ENCODE results near the gene WDFY2. TPM values are rescaled to one million over a fixed set of nuclear protein-coding genes. Genes with fewer than 3 reads are reported as not detected.

Gene WDFY2
- total RNA-seq, 1 experiment from 2014 or later: 25.7 TPM

- CTCF ChIA-PET: no interaction called here
- no peaks in the 10 kb centered on the region for H3K27me3 Mint-ChIP-seq (ENCODE audit: low read depth)
- no peaks in the 10 kb centered on the region; the same call in 1 of the 2 replicates for H3K9me3 Mint-ChIP-seq
- H3K27ac Mint-ChIP-seq: no peak overlapping the region
- DNase-seq (ENCODE audit: low spot score) (no peak), ATAC-seq (no peak)
- POLR2A ChIA-PET: no interaction called here
- H3K36me3 Mint-ChIP-seq: no peaks in the 10 kb centered on the region
- TF ChIP-seq NR3C1 (CRISPR knock-in tag; conservative IDR thresholded peaks at IDR 0.05; ENCODE audit: low read depth): no peak
- TF ChIP-seq, protein P1, sequence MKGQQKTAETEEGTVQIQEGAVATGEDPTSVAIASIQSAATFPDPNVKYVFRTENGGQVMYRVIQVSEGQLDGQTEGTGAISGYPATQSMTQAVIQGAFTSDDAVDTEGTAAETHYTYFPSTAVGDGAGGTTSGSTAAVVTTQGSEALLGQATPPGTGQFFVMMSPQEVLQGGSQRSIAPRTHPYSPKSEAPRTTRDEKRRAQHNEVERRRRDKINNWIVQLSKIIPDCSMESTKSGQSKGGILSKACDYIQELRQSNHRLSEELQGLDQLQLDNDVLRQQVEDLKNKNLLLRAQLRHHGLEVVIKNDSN (CRISPR knock-in tag; IDR thresholded peaks at IDR 0.05): no peak
- no peak for TF ChIP-seq MLX (CRISPR knock-in tag; IDR thresholded peaks at IDR 0.05)
- no peak for TF ChIP-seq TEAD1 (CRISPR knock-in tag; IDR thresholded peaks at IDR 0.05)
- no peak for TF ChIP-seq RORB (CRISPR knock-in tag; IDR thresholded peaks at IDR 0.05)
- no peak for TF ChIP-seq ZNF671 (CRISPR knock-in tag; IDR thresholded peaks at IDR 0.05)
- no peak for TF ChIP-seq ATF3 (CRISPR knock-in tag; conservative IDR thresholded peaks at IDR 0.05)
- TF ChIP-seq CTCF (IDR thresholded peaks at IDR 0.05): no peak
- no peak for TF ChIP-seq JAZF1 (CRISPR knock-in tag; IDR thresholded peaks at IDR 0.05)
- TF ChIP-seq, protein P2, sequence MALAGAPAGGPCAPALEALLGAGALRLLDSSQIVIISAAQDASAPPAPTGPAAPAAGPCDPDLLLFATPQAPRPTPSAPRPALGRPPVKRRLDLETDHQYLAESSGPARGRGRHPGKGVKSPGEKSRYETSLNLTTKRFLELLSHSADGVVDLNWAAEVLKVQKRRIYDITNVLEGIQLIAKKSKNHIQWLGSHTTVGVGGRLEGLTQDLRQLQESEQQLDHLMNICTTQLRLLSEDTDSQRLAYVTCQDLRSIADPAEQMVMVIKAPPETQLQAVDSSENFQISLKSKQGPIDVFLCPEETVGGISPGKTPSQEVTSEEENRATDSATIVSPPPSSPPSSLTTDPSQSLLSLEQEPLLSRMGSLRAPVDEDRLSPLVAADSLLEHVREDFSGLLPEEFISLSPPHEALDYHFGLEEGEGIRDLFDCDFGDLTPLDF (CRISPR knock-in tag; IDR thresholded peaks at IDR 0.05): no peak
- TF ChIP-seq TP53 (CRISPR knock-in tag; IDR thresholded peaks at IDR 0.05): no peak
- TF ChIP-seq SMAD4 (CRISPR knock-in tag; IDR thresholded peaks at IDR 0.05): no peak
- peaks cover 10% of the 10 kb centered on the region for H3K4me1 Mint-ChIP-seq
- no peak overlapping the region for H3K4me3 Mint-ChIP-seq
Observed at GRCh38 chr13:51777921-51778320, 193.7 kb downstream of the WDFY2 start.

- ChIA-PET CTCF (interaction anchor here (0.7 kb wide), 1 partner anchor 10 kb away, joined by 3 read pairs; no protein-coding TSS in a partner anchor), POLR2A (no interaction called here)
- H3K27me3 Mint-ChIP-seq (ENCODE audit: low read depth): no peaks in the 10 kb centered on the region
- no peak for DNase-seq (ENCODE audit: low spot score)
- no peaks in the 10 kb centered on the region for H3K36me3 Mint-ChIP-seq
- no peak for ATAC-seq
- H3K27ac Mint-ChIP-seq: no peak overlapping the region
- H3K4me3 Mint-ChIP-seq: no peak overlapping the region
- H3K4me1 Mint-ChIP-seq: peaks cover 10% of the 10 kb centered on the region
- no peaks in the 10 kb centered on the region; the same call in 1 of the 2 replicates for H3K9me3 Mint-ChIP-seq
- TF ChIP-seq ZNF317 (CRISPR knock-in tag; IDR thresholded peaks at IDR 0.05; ENCODE audit: borderline replicate concordance, low read depth) (no peak), ZNF416 (CRISPR knock-in tag; IDR thresholded peaks at IDR 0.05) (no peak), FOXK1 (CRISPR knock-in tag; IDR thresholded peaks at IDR 0.05) (no peak), MYBL2 (CRISPR knock-in tag; IDR thresholded peaks at IDR 0.05) (no peak), NR3C1 (CRISPR knock-in tag; conservative IDR thresholded peaks at IDR 0.05; ENCODE audit: low read depth) (no peak), USF2 (CRISPR knock-in tag; IDR thresholded peaks at IDR 0.05) (no peak), IRF1 (CRISPR knock-in tag; IDR thresholded peaks at IDR 0.05) (no peak), RORB (CRISPR knock-in tag; IDR thresholded peaks at IDR 0.05) (no peak)
- TF ChIP-seq, protein P3, sequence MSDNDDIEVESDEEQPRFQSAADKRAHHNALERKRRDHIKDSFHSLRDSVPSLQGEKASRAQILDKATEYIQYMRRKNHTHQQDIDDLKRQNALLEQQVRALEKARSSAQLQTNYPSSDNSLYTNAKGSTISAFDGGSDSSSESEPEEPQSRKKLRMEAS (CRISPR knock-in tag; IDR thresholded peaks at IDR 0.05): no peak
- TF ChIP-seq, protein P4, sequence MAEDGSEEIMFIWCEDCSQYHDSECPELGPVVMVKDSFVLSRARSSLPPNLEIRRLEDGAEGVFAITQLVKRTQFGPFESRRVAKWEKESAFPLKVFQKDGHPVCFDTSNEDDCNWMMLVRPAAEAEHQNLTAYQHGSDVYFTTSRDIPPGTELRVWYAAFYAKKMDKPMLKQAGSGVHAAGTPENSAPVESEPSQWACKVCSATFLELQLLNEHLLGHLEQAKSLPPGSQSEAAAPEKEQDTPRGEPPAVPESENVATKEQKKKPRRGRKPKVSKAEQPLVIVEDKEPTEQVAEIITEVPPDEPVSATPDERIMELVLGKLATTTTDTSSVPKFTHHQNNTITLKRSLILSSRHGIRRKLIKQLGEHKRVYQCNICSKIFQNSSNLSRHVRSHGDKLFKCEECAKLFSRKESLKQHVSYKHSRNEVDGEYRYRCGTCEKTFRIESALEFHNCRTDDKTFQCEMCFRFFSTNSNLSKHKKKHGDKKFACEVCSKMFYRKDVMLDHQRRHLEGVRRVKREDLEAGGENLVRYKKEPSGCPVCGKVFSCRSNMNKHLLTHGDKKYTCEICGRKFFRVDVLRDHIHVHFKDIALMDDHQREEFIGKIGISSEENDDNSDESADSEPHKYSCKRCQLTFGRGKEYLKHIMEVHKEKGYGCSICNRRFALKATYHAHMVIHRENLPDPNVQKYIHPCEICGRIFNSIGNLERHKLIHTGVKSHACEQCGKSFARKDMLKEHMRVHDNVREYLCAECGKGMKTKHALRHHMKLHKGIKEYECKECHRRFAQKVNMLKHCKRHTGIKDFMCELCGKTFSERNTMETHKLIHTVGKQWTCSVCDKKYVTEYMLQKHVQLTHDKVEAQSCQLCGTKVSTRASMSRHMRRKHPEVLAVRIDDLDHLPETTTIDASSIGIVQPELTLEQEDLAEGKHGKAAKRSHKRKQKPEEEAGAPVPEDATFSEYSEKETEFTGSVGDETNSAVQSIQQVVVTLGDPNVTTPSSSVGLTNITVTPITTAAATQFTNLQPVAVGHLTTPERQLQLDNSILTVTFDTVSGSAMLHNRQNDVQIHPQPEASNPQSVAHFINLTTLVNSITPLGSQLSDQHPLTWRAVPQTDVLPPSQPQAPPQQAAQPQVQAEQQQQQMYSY (CRISPR knock-in tag; IDR thresholded peaks at IDR 0.05): no peak
- TF ChIP-seq, protein P5, sequence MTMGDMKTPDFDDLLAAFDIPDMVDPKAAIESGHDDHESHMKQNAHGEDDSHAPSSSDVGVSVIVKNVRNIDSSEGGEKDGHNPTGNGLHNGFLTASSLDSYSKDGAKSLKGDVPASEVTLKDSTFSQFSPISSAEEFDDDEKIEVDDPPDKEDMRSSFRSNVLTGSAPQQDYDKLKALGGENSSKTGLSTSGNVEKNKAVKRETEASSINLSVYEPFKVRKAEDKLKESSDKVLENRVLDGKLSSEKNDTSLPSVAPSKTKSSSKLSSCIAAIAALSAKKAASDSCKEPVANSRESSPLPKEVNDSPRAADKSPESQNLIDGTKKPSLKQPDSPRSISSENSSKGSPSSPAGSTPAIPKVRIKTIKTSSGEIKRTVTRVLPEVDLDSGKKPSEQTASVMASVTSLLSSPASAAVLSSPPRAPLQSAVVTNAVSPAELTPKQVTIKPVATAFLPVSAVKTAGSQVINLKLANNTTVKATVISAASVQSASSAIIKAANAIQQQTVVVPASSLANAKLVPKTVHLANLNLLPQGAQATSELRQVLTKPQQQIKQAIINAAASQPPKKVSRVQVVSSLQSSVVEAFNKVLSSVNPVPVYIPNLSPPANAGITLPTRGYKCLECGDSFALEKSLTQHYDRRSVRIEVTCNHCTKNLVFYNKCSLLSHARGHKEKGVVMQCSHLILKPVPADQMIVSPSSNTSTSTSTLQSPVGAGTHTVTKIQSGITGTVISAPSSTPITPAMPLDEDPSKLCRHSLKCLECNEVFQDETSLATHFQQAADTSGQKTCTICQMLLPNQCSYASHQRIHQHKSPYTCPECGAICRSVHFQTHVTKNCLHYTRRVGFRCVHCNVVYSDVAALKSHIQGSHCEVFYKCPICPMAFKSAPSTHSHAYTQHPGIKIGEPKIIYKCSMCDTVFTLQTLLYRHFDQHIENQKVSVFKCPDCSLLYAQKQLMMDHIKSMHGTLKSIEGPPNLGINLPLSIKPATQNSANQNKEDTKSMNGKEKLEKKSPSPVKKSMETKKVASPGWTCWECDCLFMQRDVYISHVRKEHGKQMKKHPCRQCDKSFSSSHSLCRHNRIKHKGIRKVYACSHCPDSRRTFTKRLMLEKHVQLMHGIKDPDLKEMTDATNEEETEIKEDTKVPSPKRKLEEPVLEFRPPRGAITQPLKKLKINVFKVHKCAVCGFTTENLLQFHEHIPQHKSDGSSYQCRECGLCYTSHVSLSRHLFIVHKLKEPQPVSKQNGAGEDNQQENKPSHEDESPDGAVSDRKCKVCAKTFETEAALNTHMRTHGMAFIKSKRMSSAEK (CRISPR knock-in tag; IDR thresholded peaks at IDR 0.05; ENCODE audit: borderline replicate concordance): no peak
Observed at GRCh38 chr13:51778392-51778791, 194.1 kb downstream of the WDFY2 start.

All from WTC11 (cell line).